Ishikawa (cell line): ENCODE measurements around the gene GAB1.

Source experiments
- CEBPB ChIP-seq: IDR thresholded peaks from 2 replicates; pipeline ENCODE4 v1.6.1; 2012
- EGR1 ChIP-seq: IDR thresholded peaks from 2 replicates; pipeline ENCODE4 v1.6.1; 2012
- EP300 ChIP-seq: IDR thresholded peaks from 2 replicates; pipeline ENCODE4 v1.6.1; 2012; ENCODE audit warnings: borderline replicate concordance
- FOXM1 ChIP-seq: IDR thresholded peaks from 2 replicates; pipeline ENCODE4 v1.6.1; 2012; ENCODE audit warnings: low read depth, borderline replicate concordance
- MAX ChIP-seq: IDR thresholded peaks from 2 replicates; pipeline ENCODE4 v1.6.1; 2012
- NFIC ChIP-seq: IDR thresholded peaks from 2 replicates; pipeline ENCODE4 v1.6.1; 2012
- RAD21 ChIP-seq: IDR thresholded peaks from 2 replicates; pipeline ENCODE4 v1.6.1; 2012; ENCODE audit warnings: low read depth
- REST ChIP-seq: IDR thresholded peaks from 2 replicates; pipeline ENCODE4 v1.6.1; 2012; ENCODE audit warnings: low read depth, mild to moderate bottlenecking
- TAF1 ChIP-seq: IDR thresholded peaks from 2 replicates; pipeline ENCODE4 v1.6.1; 2012; ENCODE audit warnings: low read depth, mild to moderate bottlenecking
- TCF12 ChIP-seq: IDR thresholded peaks from 2 replicates; pipeline ENCODE4 v1.6.1; 2012; ENCODE audit warnings: low read depth
- TEAD4 ChIP-seq: IDR thresholded peaks from 2 replicates; pipeline ENCODE4 v1.6.1; 2012
- USF1 ChIP-seq: IDR thresholded peaks from 2 replicates; pipeline ENCODE4 v1.6.1; 2012
- YY1 ChIP-seq: IDR thresholded peaks from 2 replicates; pipeline ENCODE4 v1.6.1; 2012; ENCODE audit warnings: low read depth
- ZBTB7A ChIP-seq: IDR thresholded peaks from 2 replicates; pipeline ENCODE4 v1.6.1; 2012; ENCODE audit warnings: low read depth

GRCh38 chr4:143364063-143364462 is 27.4 kb downstream of the GAB1 start:
- TF ChIP-seq REST: no peak
- no peak for TF ChIP-seq TEAD4
- no peak for TF ChIP-seq RAD21
- no peak for TF ChIP-seq CEBPB
- no peak for TF ChIP-seq TAF1
- no peak for TF ChIP-seq USF1
- no peak for TF ChIP-seq MAX
- no peak for TF ChIP-seq FOXM1
- no peak for TF ChIP-seq EP300
- no peak for TF ChIP-seq TCF12
- TF ChIP-seq EGR1: no peak
- no peak for TF ChIP-seq NFIC
- no peak for TF ChIP-seq YY1
- no peak for TF ChIP-seq ZBTB7A
